ENCODE measurements around the gene PDCD11. TPM values are rescaled to one million over a fixed set of nuclear protein-coding genes. Genes with fewer than 3 reads are reported as not detected.
A peak's percentile ranks its signal among the peaks of the same experiment; 100 is the strongest.

Gene PDCD11
- polyA plus RNA-seq, 2 of the 4 experiments (the other 2 are of a cell fraction): 26.2 to 32.6 TPM

- DNase-seq (ENCODE audit: low read depth in 1 of 2, low spot score in 1 of 2) (no peak), FAIRE-seq (no peak), ATAC-seq (no peak)
- CTCF ChIA-PET: interaction anchor here (1.0 to 6.8 kb wide), 3 partner anchors 13 to 56 kb away, joined by 3 to 51 read pairs (median 3); no protein-coding TSS in a partner anchor
- H3K4me3 ChIP-seq: no peak overlapping the region
- no peaks in the 10 kb centered on the region for H3K9me3 ChIP-seq
- POLR2A ChIA-PET: no interaction called here
- H3K4me2 ChIP-seq: no peak overlapping the region; the same call in 2 of the 3 replicates
- peaks cover 10% of the 10 kb centered on the region; the same call in 2 of the 3 replicates for H3K4me1 ChIP-seq
- 0 out of 6 replicates have a peak overlapping the region, but pooled peaks of 1 of the 2 experiments have one; percentile 47 for H3K27ac ChIP-seq
- 100% methylated on average over 2 of the region's 2 CpGs for WGBS (ENCODE audit: missing lambda C conversion rate)
- TF ChIP-seq NFE2L2 (conservative IDR thresholded peaks at IDR 0.05; ENCODE audit: low read length) (no peak), USF2 (IDR thresholded peaks at IDR 0.05) (no peak), NPAS2 (CRISPR knock-in tag; IDR thresholded peaks at IDR 0.05; ENCODE audit: borderline replicate concordance) (no peak), HOXB13 (CRISPR knock-in tag; IDR thresholded peaks at IDR 0.05; ENCODE audit: low read depth) (no peak), GATA3 (IDR thresholded peaks at IDR 0.05; ENCODE audit: borderline replicate concordance) (no peak), RNF2 (IDR thresholded peaks at IDR 0.05; ENCODE audit: borderline replicate concordance, low read depth) (no peak), SMC3 (IDR thresholded peaks at IDR 0.05) (no peak), KDM5A (IDR thresholded peaks at IDR 0.05) (no peak)
These were observed 75.6 kb downstream of the PDCD11 start for GRCh38 chr10:103472005-103472404.

- DNase-seq (ENCODE audit: low read depth in 1 of 2, low spot score in 1 of 2) (no peak), ATAC-seq (no peak), FAIRE-seq (no peak)
- H3K27ac ChIP-seq: no peak overlapping the region
- ChIA-PET POLR2A (no interaction called here), CTCF (interaction anchor here (6.8 kb wide), 1 partner anchor 12 kb away, joined by 51 read pairs; no protein-coding TSS in a partner anchor)
- TF ChIP-seq NPAS2 (CRISPR knock-in tag; IDR thresholded peaks at IDR 0.05; ENCODE audit: borderline replicate concordance): no peak
- TF ChIP-seq EHMT2 (IDR thresholded peaks at IDR 0.05; ENCODE audit: low read depth): no peak
- TF ChIP-seq HES2 (IDR thresholded peaks at IDR 0.05): no peak
- TF ChIP-seq FOXS1 (CRISPR knock-in tag; IDR thresholded peaks at IDR 0.05): no peak
- no peak for TF ChIP-seq HOXB13 (CRISPR knock-in tag; IDR thresholded peaks at IDR 0.05; ENCODE audit: low read depth)
- TF ChIP-seq MAZ (IDR thresholded peaks at IDR 0.05; ENCODE audit: borderline replicate concordance, low read depth, low read length): no peak
- TF ChIP-seq BHLHE40 (IDR thresholded peaks at IDR 0.05; ENCODE audit: low read depth, low read length): no peak
- TF ChIP-seq RAD21 (conservative IDR thresholded peaks at IDR 0.05 in 1 of 2, IDR thresholded peaks at IDR 0.05 in 1 of 2): no peak
- no peak for TF ChIP-seq FOSL2 (IDR thresholded peaks at IDR 0.05)
- no peak for TF ChIP-seq FOSL2 (CRISPR knock-in tag; IDR thresholded peaks at IDR 0.05)
- TF ChIP-seq CBX8 (IDR thresholded peaks at IDR 0.05): no peak
- H3K4me1 ChIP-seq: peaks cover 10% of the 10 kb centered on the region; the same call in 2 of the 3 replicates
- 89% methylated on average over 28 of the region's 32 CpGs for WGBS (ENCODE audit: missing lambda C conversion rate)
- H3K9me3 ChIP-seq: no peaks in the 10 kb centered on the region
- no peak overlapping the region for H3K4me3 ChIP-seq
- H3K4me2 ChIP-seq: no peak overlapping the region
These were observed 76.8 kb downstream of the PDCD11 start for GRCh38 chr10:103473261-103473671.

GRCh38 chr10:103474077-103474476, 77.7 kb downstream of the PDCD11 start:
- ChIA-PET POLR2A (no interaction called here), CTCF (interaction anchor here (3.6 to 6.8 kb wide), 2 partner anchors 11 to 58 kb away, joined by 17 to 51 read pairs; no protein-coding TSS in a partner anchor)
- H3K4me1 ChIP-seq: peaks cover 13% of the 10 kb centered on the region
- ATAC-seq: no peak
- no peak for DNase-seq (ENCODE audit: low read depth in 1 of 2, low spot score in 1 of 2)
- no peak for FAIRE-seq
- no peak overlapping the region for H3K4me2 ChIP-seq
- no peak overlapping the region for H3K4me3 ChIP-seq
- no peak overlapping the region for H3K27ac ChIP-seq
- TF ChIP-seq SMC3 (IDR thresholded peaks at IDR 0.05) (no peak), CBX8 (IDR thresholded peaks at IDR 0.05) (no peak), ATOH8 (CRISPR knock-in tag; IDR thresholded peaks at IDR 0.05; ENCODE audit: low read depth) (no peak), EHF (CRISPR knock-in tag; IDR thresholded peaks at IDR 0.05) (no peak), USF2 (IDR thresholded peaks at IDR 0.05) (no peak), RFX5 (IDR thresholded peaks at IDR 0.05) (no peak), KDM5A (IDR thresholded peaks at IDR 0.05) (no peak), HDAC2 (IDR thresholded peaks at IDR 0.05) (no peak), CEBPB (IDR thresholded peaks at IDR 0.05) (no peak), NR3C1 (IDR thresholded peaks at IDR 0.05) (no peak), GATA3 (IDR thresholded peaks at IDR 0.05; ENCODE audit: borderline replicate concordance) (no peak), NFE2L2 (conservative IDR thresholded peaks at IDR 0.05; ENCODE audit: low read length) (no peak)
- no peaks in the 10 kb centered on the region for H3K9me3 ChIP-seq
- WGBS (ENCODE audit: missing lambda C conversion rate): 62% methylated on average over 3 of the region's 3 CpGs
